ENCODE results near the gene BOD1. TPM values are rescaled to one million over a fixed set of nuclear protein-coding genes. Genes with fewer than 3 reads are reported as not detected.

Gene BOD1
- total and polyA plus RNA-seq, 2 of the 8 experiments (the other 6 are each of a cell fraction or from before 2014, with no cell fraction given) = 107 to 149 TPM

DNA sequence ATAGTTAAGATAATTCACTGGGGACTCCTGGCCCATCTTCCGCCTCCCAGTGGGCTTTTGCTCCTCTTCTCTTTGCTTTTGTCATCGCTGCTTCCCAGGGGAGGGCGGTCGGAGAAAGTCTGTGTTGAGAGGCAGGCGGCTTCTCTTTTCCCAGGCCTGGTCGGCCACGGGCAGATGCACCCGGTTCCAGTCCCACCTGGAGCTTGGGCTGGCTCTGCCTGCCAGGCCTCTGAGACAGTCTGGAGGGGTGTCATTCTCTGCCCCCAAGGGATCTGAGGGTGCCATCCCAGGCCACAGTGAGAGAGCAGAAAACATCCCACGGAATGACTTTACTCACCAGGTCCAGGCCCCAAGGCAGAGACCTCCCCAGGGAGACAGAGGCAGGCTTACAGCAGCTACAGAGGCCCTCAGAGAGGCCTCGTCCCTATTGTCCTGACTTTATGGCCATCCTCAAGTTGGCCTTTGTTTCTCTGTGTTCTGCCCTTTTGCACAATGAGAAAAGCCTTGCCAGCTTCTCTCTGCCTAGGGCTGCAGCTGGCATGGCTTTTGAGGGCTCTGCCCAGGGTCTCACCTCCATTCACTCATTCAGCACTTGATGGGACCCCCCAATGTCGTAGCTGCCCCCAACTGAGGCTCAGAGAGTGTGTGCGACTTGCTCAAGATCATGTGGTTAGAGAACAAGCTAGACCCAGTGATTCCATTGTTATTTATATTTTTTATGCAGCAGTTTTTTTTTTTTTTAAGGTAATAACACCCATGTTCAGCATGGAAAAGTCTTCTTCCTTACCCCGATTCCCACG is 44.2 kb upstream of the BOD1 start:
- Histone ChIP-seq H3K4me1 (replicated peaks in 1 of 4; ENCODE audit: control insufficient read depth in 3 of 4, insufficient read depth in 4 of 4, low read length in 3 of 4) (peaks cover 2 to 5% (median 3%) of the 10 kb centered on the region in 4 experiments), H4K20me1 (replicated peaks in 1 of 2; ENCODE audit: control insufficient read depth in 1 of 2, insufficient read depth in 2 of 2, low read length in 2 of 2) (no peaks in the 10 kb centered on the region), H4K8ac (ENCODE audit: extremely low read depth, insufficient read depth, low read length) (no peak overlapping the region), H2AK5ac (ENCODE audit: low read depth, low read length) (no peak overlapping the region), H3K4ac (replicated peaks; ENCODE audit: insufficient read length, low read depth, low read length) (no peak overlapping the region), H3K79me1 (ENCODE audit: low read depth, low read length) (no peaks in the 10 kb centered on the region), H2BK120ac (replicated peaks; ENCODE audit: low read depth, low read length) (no peak overlapping the region), H3K9ac (replicated peaks in 1 of 4; ENCODE audit: extremely low read depth in 1 of 4, low read depth in 3 of 4, low read length in 3 of 4) (no peak overlapping the region), H3K23ac (ENCODE audit: insufficient read length) (no peak overlapping the region), H2BK15ac (ENCODE audit: low read length) (peak overlapping the region; percentile 84; the same call in 1 of the 2 replicates), H3K79me2 (ENCODE audit: control insufficient read depth in 1 of 2, insufficient read depth in 2 of 2, low read length in 2 of 2) (no peaks in the 10 kb centered on the region), H3K18ac (ENCODE audit: extremely low read depth, low read length) (no peak overlapping the region; the same call in 1 of the 2 replicates), H4K5ac (ENCODE audit: insufficient read length, low read depth, low read length) (no peak overlapping the region), H3K56ac (replicated peaks; ENCODE audit: insufficient read length, low read depth, low read length) (no peak overlapping the region), H2AFZ (ENCODE audit: low read length) (no peak overlapping the region), H2BK5ac (ENCODE audit: low read depth, low read length) (no peak overlapping the region), H3K9me3 (ENCODE audit: insufficient read depth in 2 of 2, low read depth in 1 of 2, low read length in 1 of 2) (peaks cover 0 to 4% of the 10 kb centered on the region in 2 experiments; a peak in 1 of 4 replicates), H2BK12ac (ENCODE audit: low read depth, low read length) (peak overlapping the region; percentile 0; the same call in 1 of the 2 replicates), H3K23me2 (ENCODE audit: low read depth, low read length) (no peaks in the 10 kb centered on the region), H3K14ac (ENCODE audit: insufficient read length) (no peak overlapping the region), H2BK20ac (ENCODE audit: low read length) (peak overlapping the region; percentile 53; the same call in 1 of the 2 replicates), H4K91ac (replicated peaks; ENCODE audit: insufficient read length, low read length) (peak overlapping the region; percentile 48), H3K36me3 (ENCODE audit: control insufficient read depth in 2 of 4, insufficient read depth in 4 of 4, low read length in 3 of 4) (no peaks in the 10 kb centered on the region), H3K27ac (ENCODE audit: low read depth, low read length) (no peak overlapping the region), H3K4me2 (ENCODE audit: insufficient read depth in 1 of 2, low read depth in 2 of 2, low read length in 2 of 2) (no peak overlapping the region), H3K4me3 (ENCODE audit: extremely low read depth in 1 of 4, insufficient read depth in 2 of 4, low read depth in 3 of 4, low read length in 4 of 4) (no peak overlapping the region), H3K27me3 (replicated peaks in 1 of 4; ENCODE audit: control insufficient read depth in 3 of 4, extremely low read depth in 1 of 4, insufficient read depth in 3 of 4, low read length in 3 of 4) (0 out of 7 replicates have a peak, but pooled peaks cover 0 to 2% (median 0%) of the 10 kb centered on the region in 4 experiments)
- 84% methylated on average over 14 of the region's 14 CpGs; no CpG with 5 or more reads in 1 of the 2 experiments for WGBS, 2 experiments (ENCODE audit: extremely low coverage in 1 of 2, insufficient coverage in 1 of 2, insufficient read length in 1 of 2, insufficient replicate concordance in 2 of 2, low coverage in 1 of 2, low lambda C conversion rate in 2 of 2, missing lambda C conversion rate in 1 of 2)
- ChIA-PET POLR2A (ENCODE audit: partially characterized antibody) (interaction anchor here (1.1 kb wide), 1 partner anchor 9 kb away, joined by 3 read pairs; no protein-coding TSS in a partner anchor), CTCF (ENCODE audit: partially characterized antibody) (interaction anchor here (0.6 to 2.1 kb wide), 6 partner anchors 16 to 312 kb away, joined by 3 to 4 read pairs (median 3); no protein-coding TSS in a partner anchor)
- no peak for DNase-seq (ENCODE audit: low read depth in 1 of 2, low spot score in 2 of 2)
- no peak for FAIRE-seq
- TF ChIP-seq GTF2F1 (IDR thresholded peaks at IDR 0.05; ENCODE audit: borderline replicate concordance, low read depth, low read length) (no peak), JUN (IDR thresholded peaks at IDR 0.05; ENCODE audit: low read depth, low read length) (no peak), HDAC2 (IDR thresholded peaks at IDR 0.05; ENCODE audit: borderline replicate concordance in 1 of 2, low read depth in 2 of 2, low read length in 2 of 2) (no peak), HDAC6 (IDR thresholded peaks at IDR 0.05; ENCODE audit: low read depth, low read length) (no peak), EGR1 (IDR thresholded peaks at IDR 0.05; ENCODE audit: borderline replicate concordance, low read depth, low read length) (no peak), CTBP2 (IDR thresholded peaks at IDR 0.05; ENCODE audit: borderline replicate concordance, insufficient read depth, insufficient read length, low read length) (no peak), SP2 (IDR thresholded peaks at IDR 0.05; ENCODE audit: low read length) (no peak), SP4 (IDR thresholded peaks at IDR 0.05; ENCODE audit: low read length) (no peak), KDM4A (IDR thresholded peaks at IDR 0.05; ENCODE audit: low read depth, low read length, severe bottlenecking) (no peak), TCF12 (IDR thresholded peaks at IDR 0.05; ENCODE audit: low read depth, low read length) (no peak), SP1 (IDR thresholded peaks at IDR 0.05; ENCODE audit: low read depth, low read length) (no peak), RFX5 (IDR thresholded peaks at IDR 0.05; ENCODE audit: borderline replicate concordance, low read depth, low read length) (no peak)

Data from H1 (cell line).